GM18858 (cell line): ENCODE results near the gene ABCG1.
"Not testable (repeated sequence)": the region's sequence is repeated elsewhere in the genome, so short reads cannot be mapped to it uniquely, and the experiment has no call there.

Source experiments
- ATAC-seq: cut with Tn5 transposase; IDR thresholded peaks from one replicate; pipeline ENCODE4 v1.9.1; 2021; ENCODE audit not compliant: unreplicated experiment

ABCG1 gene

DNA sequence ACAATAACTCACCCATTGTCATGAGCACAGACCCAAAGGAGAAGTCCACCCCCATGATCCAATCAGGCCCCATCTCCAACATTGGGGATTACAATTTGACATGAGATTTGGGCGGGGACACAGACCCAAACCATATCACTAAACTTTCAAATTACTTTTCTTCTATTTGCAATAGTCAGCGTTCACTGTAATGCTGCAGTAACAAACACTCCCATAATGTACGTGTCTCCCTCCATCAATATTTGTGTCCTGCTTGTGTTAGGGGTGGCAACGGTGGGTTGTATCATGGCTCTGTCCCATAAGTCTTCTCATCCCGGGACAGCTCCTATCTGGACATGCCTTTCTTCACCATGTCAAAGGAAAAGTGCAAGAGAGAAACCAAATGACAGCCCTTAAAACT lies 70.0 kb downstream of the ABCG1 start:
- ATAC-seq: no peak

DNA sequence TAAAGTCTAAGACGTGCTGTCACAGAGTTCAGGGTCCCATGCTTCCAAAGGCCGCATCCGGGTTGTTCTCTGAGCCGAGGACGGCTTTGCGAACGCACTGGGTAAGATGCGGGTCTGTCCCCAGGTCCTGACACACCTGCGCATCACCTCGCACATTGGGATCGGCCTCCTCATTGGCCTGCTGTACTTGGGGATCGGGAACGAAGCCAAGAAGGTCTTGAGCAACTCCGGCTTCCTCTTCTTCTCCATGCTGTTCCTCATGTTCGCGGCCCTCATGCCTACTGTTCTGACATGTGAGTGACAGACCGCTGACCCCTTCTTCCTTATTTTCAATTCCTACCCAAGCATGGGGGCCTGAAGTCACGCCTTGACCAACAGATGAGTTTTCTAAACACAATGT lies 71.0 kb downstream of the ABCG1 start:
- no peak for ATAC-seq

DNA sequence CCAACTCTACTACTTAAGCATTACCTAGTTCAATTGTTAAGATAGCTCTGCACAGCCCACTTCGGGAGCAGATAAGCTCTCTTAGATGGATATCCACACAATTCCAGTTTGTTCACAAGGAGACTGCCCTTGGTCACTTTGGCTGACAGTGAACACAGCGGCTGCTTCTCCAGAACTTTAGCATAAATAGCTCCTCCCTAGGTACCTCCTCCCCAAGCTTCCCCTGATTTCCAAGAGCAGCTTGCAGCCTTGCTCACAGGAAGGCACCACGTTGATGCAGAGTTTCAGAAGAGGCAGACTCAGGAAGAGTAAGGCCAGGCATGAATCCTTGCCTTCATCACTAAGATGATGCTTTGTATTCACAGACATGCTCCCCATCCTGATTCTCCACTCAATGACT lies 71.6 kb downstream of the ABCG1 start:
- no peak for ATAC-seq

DNA sequence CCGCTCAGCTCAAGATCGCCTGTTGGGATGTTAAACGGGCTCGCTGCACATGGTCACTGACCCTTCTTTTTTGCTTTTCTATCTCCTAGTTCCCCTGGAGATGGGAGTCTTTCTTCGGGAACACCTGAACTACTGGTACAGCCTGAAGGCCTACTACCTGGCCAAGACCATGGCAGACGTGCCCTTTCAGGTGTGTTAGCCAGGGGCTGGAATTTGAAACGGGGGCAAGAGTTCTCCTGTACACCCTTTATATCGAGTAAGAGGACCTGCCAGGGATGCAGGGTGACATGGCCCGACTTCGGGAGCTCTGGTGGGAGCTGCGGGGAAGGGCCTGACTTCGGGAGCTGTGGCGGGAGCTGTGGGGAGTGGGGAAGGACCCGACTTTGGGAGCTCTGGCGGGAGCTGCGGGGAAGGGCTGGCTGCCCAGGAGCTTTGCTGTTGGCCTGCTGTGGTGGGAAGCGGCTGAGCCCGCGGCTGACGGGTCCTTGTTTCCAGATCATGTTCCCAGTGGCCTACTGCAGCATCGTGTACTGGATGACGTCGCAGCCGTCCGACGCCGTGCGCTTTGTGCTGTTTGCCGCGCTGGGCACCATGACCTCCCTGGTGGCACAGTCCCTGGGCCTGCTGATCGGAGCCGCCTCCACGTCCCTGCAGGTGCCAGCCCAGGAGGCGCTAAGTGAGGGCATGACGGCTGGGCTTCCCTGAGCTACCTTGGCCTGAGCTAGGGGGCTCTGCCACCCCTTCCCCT lies 72.2 kb downstream of the ABCG1 start:
- no peak for ATAC-seq

DNA sequence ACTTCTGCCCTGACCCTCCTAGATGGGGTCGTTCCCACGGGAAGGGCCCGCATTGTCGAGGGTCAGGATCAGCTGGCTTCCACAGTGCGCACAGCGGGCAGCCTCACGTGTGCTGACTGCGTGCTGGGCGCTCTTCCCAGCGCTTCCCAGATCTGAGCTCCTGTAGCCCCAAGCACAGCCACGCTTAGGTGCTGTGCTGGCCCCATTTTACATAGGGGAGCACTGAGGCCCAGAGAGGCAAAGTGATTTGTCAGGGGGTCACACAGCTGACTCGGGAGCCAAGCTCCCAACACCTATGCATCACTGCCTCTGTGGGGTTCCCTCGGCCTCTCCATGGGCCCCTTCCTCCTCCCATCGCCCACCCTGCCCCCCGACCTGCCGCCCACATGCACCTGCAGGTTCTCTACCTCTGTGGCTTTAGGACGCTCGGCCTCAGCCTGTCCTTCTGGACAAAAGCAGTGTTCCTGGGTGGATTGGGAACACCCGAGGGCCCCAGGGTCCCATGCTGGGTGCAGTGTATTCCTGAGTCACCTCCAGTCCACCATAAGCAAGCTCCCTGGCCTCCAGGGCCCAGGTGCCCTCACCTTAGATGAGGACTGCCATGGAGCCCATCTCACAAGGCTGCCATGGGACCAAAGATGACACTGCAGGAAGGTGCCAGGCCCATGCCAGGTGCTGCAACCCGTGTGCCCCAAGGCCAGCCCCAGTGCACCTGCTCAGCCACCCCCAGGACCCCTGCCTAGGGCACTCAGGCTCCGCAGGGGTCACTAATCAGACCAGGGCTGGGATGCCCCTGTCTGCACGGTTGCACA lies 73.0 kb downstream of the ABCG1 start:
- ATAC-seq: no peak

DNA sequence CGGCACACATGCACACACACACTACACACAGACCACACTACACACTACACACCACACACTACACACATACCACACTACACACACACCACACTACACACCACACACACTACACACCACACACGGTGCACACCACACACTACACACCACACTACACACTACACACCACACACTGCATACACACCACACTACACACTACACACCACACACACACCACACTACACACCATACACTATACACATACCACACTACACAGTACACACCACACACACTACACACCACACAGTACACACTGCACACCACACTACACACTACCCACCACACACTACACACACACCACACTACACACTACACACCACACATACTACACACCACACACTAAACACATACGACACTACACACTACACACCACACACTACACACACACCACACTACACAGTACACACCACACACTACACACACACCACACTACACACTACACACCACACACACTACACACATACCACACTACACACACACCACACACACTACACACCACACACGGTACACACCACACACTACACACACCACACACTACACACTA lies 73.7 kb downstream of the ABCG1 start:
- ATAC-seq: not testable (repeated sequence)

DNA sequence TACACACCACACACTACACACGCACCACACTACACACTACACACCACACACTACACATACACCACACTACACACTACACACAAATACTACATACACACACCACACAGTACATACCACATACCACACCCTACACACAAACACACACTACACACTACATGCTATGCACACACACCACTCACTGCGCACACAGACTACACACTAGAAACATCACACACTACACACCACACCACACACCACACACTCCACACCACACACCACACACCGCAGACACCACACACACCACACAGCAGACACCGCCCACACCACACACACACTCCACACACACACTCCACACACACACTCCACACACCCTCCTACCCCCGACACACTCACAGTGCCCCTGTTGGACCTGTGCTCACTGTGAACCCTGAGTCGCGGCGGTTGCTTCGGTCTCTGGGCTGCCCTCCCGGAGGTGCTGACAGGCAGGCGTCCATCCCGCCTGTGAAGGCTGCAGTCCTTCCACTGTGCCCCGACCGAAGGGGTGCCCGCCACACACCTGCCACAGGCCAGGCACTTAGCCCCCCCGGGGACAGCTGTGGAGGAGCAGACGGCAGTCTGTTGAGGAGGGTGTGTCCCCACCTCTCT lies 74.8 kb downstream of the ABCG1 start:
- ATAC-seq: no peak

DNA sequence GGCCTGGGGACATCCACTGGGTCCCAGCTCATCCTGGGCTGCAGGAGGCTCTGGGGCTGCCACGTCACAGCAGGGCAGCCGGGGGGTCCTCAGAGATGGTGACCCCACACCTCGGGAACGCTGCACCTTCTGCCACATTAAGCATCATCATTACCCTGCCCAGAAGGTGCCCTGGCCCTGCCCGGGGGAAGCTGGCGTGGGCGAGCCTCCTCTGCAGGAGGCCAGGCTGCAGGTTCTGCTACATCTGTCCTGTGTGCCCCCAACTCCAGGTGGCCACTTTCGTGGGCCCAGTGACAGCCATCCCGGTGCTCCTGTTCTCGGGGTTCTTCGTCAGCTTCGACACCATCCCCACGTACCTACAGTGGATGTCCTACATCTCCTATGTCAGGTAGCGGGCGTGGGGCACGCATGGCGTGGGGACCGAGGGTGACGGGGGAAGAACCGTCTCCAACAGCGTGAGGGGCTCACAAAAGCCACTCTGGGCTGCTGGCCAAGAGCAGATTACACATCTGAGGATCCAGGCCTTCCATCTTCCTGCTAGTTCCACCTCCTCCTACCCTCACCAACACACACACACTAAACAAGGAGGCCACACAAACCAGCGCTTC lies 75.4 kb downstream of the ABCG1 start:
- no peak for ATAC-seq

DNA sequence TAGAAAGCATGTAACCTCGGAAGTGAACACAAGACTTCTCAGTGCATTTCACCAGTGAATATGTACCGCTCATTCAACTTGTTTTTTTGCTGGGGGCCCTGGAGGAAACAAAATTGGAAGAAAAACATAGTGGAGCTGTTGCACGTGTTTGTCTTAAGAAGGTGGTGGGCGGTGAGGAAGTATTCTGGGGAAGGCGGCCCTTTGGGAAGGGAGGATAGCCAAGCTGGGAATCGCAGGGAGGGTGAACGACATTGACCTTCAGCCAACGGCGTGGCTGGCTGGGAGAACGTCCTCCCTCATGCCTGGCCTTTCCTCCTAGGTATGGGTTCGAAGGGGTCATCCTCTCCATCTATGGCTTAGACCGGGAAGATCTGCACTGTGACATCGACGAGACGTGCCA lies 76.9 kb downstream of the ABCG1 start:
- ATAC-seq: no peak

DNA sequence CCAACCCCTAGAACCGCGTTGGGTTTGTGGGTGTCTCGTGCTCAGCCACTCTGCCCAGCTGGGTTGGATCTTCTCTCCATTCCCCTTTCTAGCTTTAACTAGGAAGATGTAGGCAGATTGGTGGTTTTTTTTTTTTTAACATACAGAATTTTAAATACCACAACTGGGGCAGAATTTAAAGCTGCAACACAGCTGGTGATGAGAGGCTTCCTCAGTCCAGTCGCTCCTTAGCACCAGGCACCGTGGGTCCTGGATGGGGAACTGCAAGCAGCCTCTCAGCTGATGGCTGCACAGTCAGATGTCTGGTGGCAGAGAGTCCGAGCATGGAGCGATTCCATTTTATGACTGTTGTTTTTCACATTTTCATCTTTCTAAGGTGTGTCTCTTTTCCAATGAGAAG lies 77.6 kb downstream of the ABCG1 start:
- no peak for ATAC-seq

DNA sequence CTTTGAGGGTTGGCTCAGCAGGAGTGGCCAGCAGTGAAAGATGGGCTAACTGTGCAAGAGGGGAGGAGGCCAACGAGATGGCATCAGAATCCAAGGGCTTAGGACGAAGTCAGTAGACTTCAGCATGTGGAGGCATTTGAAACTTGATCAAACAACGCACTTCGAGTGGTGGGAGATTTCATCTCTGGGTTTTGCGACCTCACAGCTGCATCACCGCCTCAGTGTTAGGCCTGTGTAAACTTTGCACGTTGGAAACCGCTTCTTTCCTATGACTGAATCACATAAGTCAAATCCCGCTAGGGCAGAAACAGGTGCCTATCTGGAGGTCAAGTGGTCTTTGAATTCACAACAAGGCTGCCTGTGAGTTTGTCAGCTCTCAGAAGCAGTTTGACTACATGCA lies 78.4 kb downstream of the ABCG1 start:
- ATAC-seq: no peak

DNA sequence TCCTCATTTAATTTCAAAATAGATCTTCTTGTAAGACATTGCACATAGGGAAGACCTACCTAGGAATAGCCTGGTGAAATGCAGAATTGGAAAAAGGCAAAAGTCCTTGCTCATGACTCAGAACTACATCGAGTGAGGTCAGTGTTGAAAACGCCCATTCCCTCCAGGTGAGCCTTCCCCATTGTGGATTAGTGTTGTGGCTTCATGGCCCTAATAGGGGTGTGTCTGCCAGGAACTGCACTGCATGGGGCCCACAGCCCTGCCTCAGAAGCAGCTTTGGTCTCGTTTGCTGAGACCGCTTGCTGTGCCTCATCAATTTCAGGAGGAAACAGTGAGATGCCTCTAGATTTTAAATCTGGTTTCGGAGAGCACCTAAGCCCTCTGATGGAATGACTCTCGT lies 79.3 kb downstream of the ABCG1 start:
- no peak for ATAC-seq

DNA sequence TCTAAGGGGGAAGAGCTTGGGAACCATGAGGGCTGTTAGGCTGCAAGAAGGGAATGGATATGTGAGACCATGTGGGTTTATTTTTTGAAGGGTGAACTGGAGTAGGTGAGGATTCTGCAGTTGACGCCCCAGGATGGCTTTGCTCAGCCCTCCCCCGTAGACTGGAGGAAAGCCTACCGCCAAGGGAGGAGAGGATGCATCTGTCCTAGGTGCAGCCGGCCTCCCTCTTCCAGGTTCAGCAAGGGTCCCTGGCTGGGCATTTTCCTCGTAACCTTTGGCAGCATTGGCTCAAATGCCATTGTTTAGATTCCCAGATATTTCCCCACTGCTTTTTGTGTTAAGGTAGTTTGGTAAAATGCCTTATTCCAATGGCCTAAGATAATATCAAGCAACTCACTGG lies 79.7 kb downstream of the ABCG1 start:
- ATAC-seq: no peak

DNA sequence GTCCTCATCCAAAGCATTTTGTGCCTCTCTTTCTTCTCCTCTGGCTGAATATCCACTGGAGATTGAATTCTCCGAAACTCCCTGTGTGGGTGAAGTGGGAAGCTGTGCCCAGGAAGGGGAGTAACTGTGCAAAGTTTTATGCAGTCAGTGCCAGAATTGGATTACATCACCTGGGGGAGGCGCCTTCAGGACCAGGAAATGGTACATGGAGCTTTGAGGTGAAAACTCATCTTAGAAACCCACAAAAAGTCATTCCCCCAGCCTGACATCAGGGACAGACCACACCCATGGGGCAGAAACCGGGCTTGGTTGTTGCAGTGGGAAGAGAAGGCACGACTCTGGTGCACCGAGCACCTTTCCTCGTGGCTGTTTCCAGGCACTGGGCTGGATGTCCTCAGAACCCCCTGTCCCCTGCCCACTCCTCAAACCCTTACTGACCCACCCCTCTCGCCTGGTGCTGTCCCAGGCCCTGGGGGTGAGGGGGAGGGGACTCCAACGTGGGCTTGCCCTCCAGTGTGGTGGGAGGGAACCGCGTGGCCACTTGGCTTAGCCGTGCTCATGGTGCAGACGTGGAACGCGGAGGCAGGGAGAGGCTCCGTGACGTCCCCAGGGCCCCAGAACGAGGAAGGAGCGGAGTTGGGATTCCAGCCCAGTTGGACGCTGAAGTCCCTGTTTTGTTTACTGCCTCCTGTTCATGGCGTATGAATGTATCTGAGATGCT lies 80.5 kb downstream of the ABCG1 start:
- no peak for ATAC-seq

DNA sequence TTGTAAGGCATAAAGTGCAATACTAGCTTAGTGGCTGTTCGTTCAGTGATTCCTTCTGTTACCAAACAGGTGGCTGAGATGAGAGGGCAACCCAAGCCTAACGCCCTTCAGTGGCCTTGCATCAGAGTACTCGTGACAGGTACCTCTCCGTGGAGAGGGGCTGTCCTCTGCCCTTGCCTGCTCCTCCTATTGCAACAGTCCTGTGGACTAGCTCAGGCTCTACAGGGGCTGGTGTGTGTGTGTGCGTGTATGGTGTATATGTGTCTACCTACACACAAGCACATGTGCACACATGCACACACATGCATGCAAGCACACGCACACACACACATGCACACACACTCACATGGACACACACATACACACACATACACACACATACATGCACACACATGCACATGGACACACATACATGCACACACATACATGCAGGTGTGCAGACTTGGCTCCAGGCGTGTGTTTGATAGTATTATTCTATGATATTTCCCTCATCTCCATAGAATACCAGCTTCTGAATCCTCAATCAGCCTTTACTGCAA lies 81.2 kb downstream of the ABCG1 start:
- no peak for ATAC-seq

DNA sequence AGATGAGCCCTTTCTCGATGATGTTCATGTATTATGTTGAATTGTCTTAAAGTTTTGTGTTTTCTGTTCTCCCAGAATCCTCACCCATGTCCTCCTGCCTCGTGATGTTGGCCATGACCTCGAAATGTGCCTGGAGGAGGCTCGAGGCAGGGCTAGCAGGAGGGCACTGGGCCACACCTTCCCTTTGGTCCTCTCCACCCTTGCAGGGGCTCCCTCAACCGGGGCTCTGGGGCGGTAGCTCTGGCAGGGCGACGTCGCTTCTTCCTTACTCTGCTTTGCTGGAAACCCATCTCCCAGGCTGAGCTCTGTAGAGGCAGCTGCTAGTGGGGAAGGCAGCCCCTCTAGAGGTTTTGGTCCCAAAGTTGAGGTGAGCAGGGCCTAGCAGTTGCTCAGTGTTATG lies 82.0 kb downstream of the ABCG1 start:
- ATAC-seq: no peak

DNA sequence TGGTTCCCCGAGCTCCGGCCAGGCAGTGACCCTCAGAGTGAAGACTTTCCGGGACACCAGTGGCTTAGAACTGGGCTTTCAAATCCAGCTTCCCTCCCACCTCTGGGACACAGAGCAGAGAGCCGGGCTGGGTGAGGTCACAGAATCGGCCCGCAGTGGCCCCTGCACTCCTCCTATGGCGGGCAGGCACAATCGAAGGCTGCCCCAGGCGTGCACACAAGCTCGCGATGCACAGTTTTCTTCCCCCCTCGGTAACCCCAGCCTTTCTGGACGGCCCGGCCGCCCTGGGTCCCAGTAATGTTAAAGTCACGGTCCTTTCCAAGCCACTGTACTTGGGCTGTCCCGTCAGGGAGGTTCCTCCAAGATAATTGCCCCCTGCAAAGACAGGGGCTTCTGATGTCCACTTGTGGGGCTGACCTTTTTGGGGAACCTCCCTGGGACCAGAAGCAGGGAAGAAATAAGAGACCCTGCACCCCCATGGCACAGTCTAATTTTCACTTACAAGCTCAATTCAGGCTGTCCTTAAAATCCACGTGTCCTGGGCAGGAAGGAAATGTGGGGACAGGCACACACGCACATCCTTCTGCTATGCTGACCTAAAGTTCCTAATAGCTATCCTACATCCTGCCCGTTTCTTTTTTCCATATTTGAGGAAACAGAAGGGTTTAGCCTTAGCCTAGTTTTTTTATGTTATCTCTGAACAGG lies 82.6 kb downstream of the ABCG1 start:
- ATAC-seq: no peak

DNA sequence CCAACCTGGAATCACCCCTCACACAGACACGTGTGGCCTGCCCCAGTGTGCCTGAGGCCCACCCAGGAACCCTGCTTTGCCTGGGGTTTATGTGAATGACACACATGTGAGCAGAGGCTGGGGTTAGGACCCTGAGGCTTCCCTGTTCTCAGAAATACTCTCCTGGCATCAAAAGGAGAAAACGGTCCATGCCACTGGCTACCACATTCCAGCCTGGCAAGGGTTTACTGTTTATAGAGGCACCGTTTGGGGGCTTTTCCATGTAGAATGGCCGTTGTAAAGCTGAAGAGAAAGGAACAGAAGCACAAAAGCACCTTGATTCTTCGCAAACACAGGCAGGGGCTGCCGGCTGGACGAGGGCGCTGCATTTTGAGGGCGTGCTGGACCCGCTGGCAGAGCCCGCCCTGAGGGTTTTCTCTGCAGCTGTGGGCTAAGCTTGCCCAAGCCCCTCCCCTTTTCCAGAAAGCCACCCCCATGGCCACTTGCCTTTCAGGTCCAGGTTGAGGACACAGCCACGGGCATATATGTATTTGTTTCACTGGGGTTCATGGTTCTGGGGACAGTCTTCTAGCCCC lies 83.2 kb downstream of the ABCG1 start:
- no peak for ATAC-seq

DNA sequence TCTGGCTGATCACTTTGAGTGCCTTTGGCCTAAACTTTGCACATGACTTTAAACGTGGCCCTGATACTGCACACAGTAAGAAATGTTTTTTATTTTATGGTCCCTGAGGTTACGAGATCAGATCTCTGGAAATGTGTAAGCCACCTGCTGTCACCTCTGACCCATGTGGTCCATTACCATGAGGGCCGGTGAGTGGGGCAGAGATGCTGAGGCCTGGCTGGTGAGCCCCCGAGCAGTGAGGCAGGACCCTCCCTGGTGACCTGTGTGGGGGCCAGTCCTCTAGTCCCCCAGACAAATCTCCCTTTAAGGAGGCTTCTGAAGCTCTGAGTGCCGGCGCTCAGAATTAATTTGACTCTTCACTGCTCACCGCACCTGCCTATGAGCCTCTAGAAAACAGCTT lies 83.9 kb downstream of the ABCG1 start:
- no peak for ATAC-seq
